C4-2B (cell line): ENCODE results near the gene SEMA5A.

Experiments
- CTCF ChIP-seq: fragments of 450-650 bp; conservative IDR thresholded peaks from 2 replicates; pipeline ENCODE4 v1.5.1; 2017; ENCODE audit warnings: mild to moderate bottlenecking
- ZFX ChIP-seq: fragments of 450-650 bp; IDR thresholded peaks from 2 replicates; pipeline ENCODE4 v1.6.1; 2017

GRCh38 chr5:9071074-9071473 is 474.8 kb downstream of the SEMA5A start:
- TF ChIP-seq CTCF, result no peak
- TF ChIP-seq ZFX, result no peak
